PC-9 (cell line): ENCODE data around the gene ANKRD33B. TPM values are rescaled to one million over a fixed set of nuclear protein-coding genes. Genes with fewer than 3 reads are reported as not detected.

Experiments
- BruUV-seq: library from RNA; stranded (reverse); fragments of 400-500 nt; replicated peaks from 2 replicates; lab custom pipeline; 2021; lab: Mats Ljungman, UMichigan
- CTCF ChIA-PET: fragments of 300-600 bp; sonication (Branson Sonifier 250); formaldehyde crosslinking; loops from one replicate; lab custom pipeline; 2022; ENCODE audit warnings: antibody characterized with exemption; lab: Charles Lee
- POLR2A ChIA-PET: fragments of 300-600 bp; sonication (Branson Sonifier 250); formaldehyde crosslinking; loops from one replicate; lab custom pipeline; 2022; ENCODE audit warnings: antibody characterized with exemption; ENCODE audit not compliant: unreplicated experiment; lab: Charles Lee
- DNase-seq, 2 experiments: peaks; one replicate each; pipeline versions ENCODE4 v3.0.0 to v3.0.0-alpha.2; 2015 to 2022; ENCODE audit warnings: mixed read lengths in 1 of 2
- H2AFZ ChIP-seq: fragments of 200-600 bp; sonication (generic); 2 replicates; pipeline ENCODE4 v1.8.1; 2017; ENCODE audit warnings: antibody characterized with exemption
- H3F3A ChIP-seq: fragments of 200-600 bp; sonication (generic); 2 replicates; pipeline ENCODE4 v1.8.1; 2017; ENCODE audit warnings: antibody characterized with exemption, mild to moderate bottlenecking, low read depth; ENCODE audit not compliant: insufficient read depth
- H3K27ac ChIP-seq: fragments of 200-600 bp; sonication (generic); 2 replicates; pipeline ENCODE4 v1.6.1; 2016; ENCODE audit warnings: mixed run types
- H3K27me3 ChIP-seq: fragments of 200-600 bp; sonication (generic); 2 replicates; pipeline ENCODE4 v1.6.1; 2016; ENCODE audit warnings: low read depth, mixed run types; ENCODE audit not compliant: insufficient read depth
- H3K36me3 ChIP-seq: fragments of 200-600 bp; sonication (generic); 2 replicates; pipeline ENCODE4 v1.6.1; 2016; ENCODE audit warnings: low read depth, mixed run types
- H3K4me1 ChIP-seq: fragments of 200-600 bp; sonication (generic); replicated peaks from 2 replicates; pipeline ENCODE4 v1.6.1; 2016; ENCODE audit warnings: mixed run types; ENCODE audit not compliant: insufficient read depth
- H3K4me2 ChIP-seq: fragments of 200-600 bp; sonication (generic); 2 replicates; pipeline ENCODE4 v1.6.1; 2017; ENCODE audit warnings: mixed run types
- H3K4me3 ChIP-seq: fragments of 200-600 bp; sonication (generic); 2 replicates; pipeline ENCODE4 v1.6.1; 2016; ENCODE audit warnings: mixed run types
- H3K79me2 ChIP-seq: fragments of 200-600 bp; sonication (generic); 2 replicates; pipeline ENCODE4 v1.6.1; 2017; ENCODE audit warnings: low read depth, mixed run types
- H3K9me2 ChIP-seq: fragments of 200-600 bp; sonication (generic); 2 replicates; pipeline ENCODE4 v1.8.1; 2017; ENCODE audit warnings: mild to moderate bottlenecking; ENCODE audit not compliant: insufficient read depth
- H3K9me3 ChIP-seq: fragments of 200-600 bp; sonication (generic); 2 replicates; pipeline ENCODE4 v1.8.1; 2016; ENCODE audit warnings: low read depth; ENCODE audit not compliant: insufficient read depth
- H4K20me1 ChIP-seq: fragments of 200-600 bp; sonication (generic); 2 replicates; pipeline ENCODE4 v1.8.1; 2017; ENCODE audit not compliant: insufficient read depth
- EZH2 ChIP-seq: fragments of 200-600 bp; sonication (generic); IDR thresholded peaks from 2 replicates; pipeline ENCODE4 v1.8.0; 2017; ENCODE audit warnings: antibody characterized with exemption, low read depth
- intact Hi-C: fragments of 100-400 bp; cut with micrococcal nuclease; formaldehyde crosslinking; loops from one replicate; pipeline ENCODE4 v1.10.0; 2022; ENCODE audit not compliant: unreplicated experiment
- total RNA-seq: library from RNA; stranded (reverse); gene quantifications from 2 replicates; pipeline ENCODE4 v1.2.3, GENCODE V29; 2021
- TF ChIP-seq, protein P1 (sequence below): fragments of 200-600 bp; sonication (generic); conservative IDR thresholded peaks from 2 replicates; pipeline ENCODE4 v1.6.1; 2017; ENCODE audit warnings: mixed run types, antibody characterized with exemption, mild to moderate bottlenecking, moderate library complexity

ANKRD33B gene
- total RNA-seq, 1 experiment from 2014 or later: 32.1 TPM

DNA sequence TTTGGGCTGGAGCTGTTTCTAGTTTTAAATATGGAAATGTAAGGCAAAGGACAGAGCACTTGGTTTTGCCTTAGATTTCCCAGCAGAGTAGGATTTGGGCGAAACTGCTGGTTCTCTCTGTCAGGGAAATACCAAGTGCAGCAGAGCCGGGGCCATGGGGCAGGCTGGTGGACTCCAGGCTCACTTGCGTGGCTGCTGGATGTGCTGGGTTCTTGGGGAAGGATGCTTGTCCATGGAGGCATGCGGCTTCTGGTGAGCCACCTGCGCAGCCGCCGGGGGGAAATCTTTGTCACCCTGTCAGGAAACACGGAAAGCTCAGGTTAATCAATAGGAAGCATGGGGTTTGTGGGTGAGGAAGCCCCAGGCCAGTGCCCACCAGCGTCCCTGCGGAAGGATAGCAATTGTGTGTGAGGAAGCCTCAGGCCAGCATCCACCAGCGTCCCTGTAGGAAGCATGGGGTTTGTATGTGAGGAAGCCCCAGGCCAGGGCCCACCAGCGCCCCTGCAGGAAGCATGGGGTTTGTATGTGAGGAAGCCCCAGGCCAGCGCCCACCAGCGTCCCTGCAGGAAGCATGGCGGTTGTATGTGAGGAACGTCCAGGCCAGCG, 117.1 kb downstream of the ANKRD33B start:
- H3K4me2 ChIP-seq: no peak overlapping the region
- intact Hi-C loops: no loop called here
- H4K20me1 ChIP-seq: no peaks in the 10 kb centered on the region
- H3K9me2 ChIP-seq: no peaks in the 10 kb centered on the region
- CTCF ChIA-PET: no interaction called here
- no peaks in the 10 kb centered on the region for H3K27me3 ChIP-seq
- no peak overlapping the region for H2AFZ ChIP-seq
- no peaks in the 10 kb centered on the region for H3K4me1 ChIP-seq
- no peak overlapping the region for H3K27ac ChIP-seq
- no peak for DNase-seq
- no peaks in the 10 kb centered on the region for H3F3A ChIP-seq
- TF ChIP-seq EZH2: no peak
- TF ChIP-seq, protein P1, sequence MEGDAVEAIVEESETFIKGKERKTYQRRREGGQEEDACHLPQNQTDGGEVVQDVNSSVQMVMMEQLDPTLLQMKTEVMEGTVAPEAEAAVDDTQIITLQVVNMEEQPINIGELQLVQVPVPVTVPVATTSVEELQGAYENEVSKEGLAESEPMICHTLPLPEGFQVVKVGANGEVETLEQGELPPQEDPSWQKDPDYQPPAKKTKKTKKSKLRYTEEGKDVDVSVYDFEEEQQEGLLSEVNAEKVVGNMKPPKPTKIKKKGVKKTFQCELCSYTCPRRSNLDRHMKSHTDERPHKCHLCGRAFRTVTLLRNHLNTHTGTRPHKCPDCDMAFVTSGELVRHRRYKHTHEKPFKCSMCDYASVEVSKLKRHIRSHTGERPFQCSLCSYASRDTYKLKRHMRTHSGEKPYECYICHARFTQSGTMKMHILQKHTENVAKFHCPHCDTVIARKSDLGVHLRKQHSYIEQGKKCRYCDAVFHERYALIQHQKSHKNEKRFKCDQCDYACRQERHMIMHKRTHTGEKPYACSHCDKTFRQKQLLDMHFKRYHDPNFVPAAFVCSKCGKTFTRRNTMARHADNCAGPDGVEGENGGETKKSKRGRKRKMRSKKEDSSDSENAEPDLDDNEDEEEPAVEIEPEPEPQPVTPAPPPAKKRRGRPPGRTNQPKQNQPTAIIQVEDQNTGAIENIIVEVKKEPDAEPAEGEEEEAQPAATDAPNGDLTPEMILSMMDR: no peak
- H3K4me3 ChIP-seq: no peak overlapping the region
- peaks cover 31% of the 10 kb centered on the region; the same call in 1 of the 2 replicates for H3K36me3 ChIP-seq
- POLR2A ChIA-PET: no interaction called here
- H3K79me2 ChIP-seq: no peaks in the 10 kb centered on the region
- BruUV-seq: no TSS peak
- H3K9me3 ChIP-seq: no peaks in the 10 kb centered on the region

- Histone ChIP-seq H3K27me3 (no peaks in the 10 kb centered on the region), H3K36me3 (peaks cover 34% of the 10 kb centered on the region; the same call in 1 of the 2 replicates), H2AFZ (no peak overlapping the region), H3K4me2 (no peak overlapping the region), H3F3A (no peaks in the 10 kb centered on the region), H3K9me2 (no peaks in the 10 kb centered on the region), H3K79me2 (no peaks in the 10 kb centered on the region), H3K4me3 (no peak overlapping the region), H3K4me1 (no peaks in the 10 kb centered on the region), H3K9me3 (no peaks in the 10 kb centered on the region), H3K27ac (no peak overlapping the region), H4K20me1 (no peaks in the 10 kb centered on the region)
- ChIA-PET CTCF (no interaction called here), POLR2A (no interaction called here)
- BruUV-seq: no TSS peak
- intact Hi-C loops: no loop called here
- no peak for DNase-seq
- no peak for TF ChIP-seq EZH2
- TF ChIP-seq, protein P1: no peak
Measured at GRCh38 chr5:10681731-10682679, 118.1 kb downstream of the ANKRD33B start.

- ChIA-PET CTCF (no interaction called here), POLR2A (no interaction called here)
- Histone ChIP-seq H3F3A (no peaks in the 10 kb centered on the region), H4K20me1 (no peaks in the 10 kb centered on the region), H3K9me2 (no peaks in the 10 kb centered on the region), H3K79me2 (no peaks in the 10 kb centered on the region), H3K4me1 (no peaks in the 10 kb centered on the region), H3K36me3 (peaks cover 32% of the 10 kb centered on the region; the same call in 1 of the 2 replicates), H3K4me3 (no peak overlapping the region), H2AFZ (no peak overlapping the region), H3K27ac (no peak overlapping the region), H3K27me3 (no peaks in the 10 kb centered on the region), H3K9me3 (no peaks in the 10 kb centered on the region), H3K4me2 (no peak overlapping the region)
- no TSS peak for BruUV-seq
- intact Hi-C loops: no loop called here
- DNase-seq: no peak
- TF ChIP-seq, protein P1: no peak
- TF ChIP-seq EZH2: no peak
Measured at GRCh38 chr5:10682801-10683525, 119.1 kb downstream of the ANKRD33B start.
